C4-2B (cell line): ENCODE measurements around the gene MEGF11.

ENCODE experiments used
- H3K27ac ChIP-seq: fragments of 450-650 bp; 2 replicates; pipeline ENCODE4 v1.5.1; 2017
- CTCF ChIP-seq: fragments of 450-650 bp; conservative IDR thresholded peaks from 2 replicates; pipeline ENCODE4 v1.5.1; 2017; ENCODE audit warnings: mild to moderate bottlenecking
- ZFX ChIP-seq: fragments of 450-650 bp; IDR thresholded peaks from 2 replicates; pipeline ENCODE4 v1.6.1; 2017

MEGF11 gene

GRCh38 chr15:65893060-65893459 lies 360.5 kb downstream of the MEGF11 start:
- no peak overlapping the region for H3K27ac ChIP-seq
- TF ChIP-seq CTCF, result no peak
- TF ChIP-seq ZFX, result no peak

- H3K27ac ChIP-seq, result no peak overlapping the region
- no peak for TF ChIP-seq ZFX
- no peak for TF ChIP-seq CTCF
Measured at GRCh38 chr15:65888981-65889380, 364.6 kb downstream of the MEGF11 start.

GRCh38 chr15:65887565-65887964 lies 366.0 kb downstream of the MEGF11 start:
- TF ChIP-seq CTCF (no peak), ZFX (no peak)
- no peak overlapping the region for H3K27ac ChIP-seq

- H3K27ac ChIP-seq, result no peak overlapping the region
- TF ChIP-seq CTCF (no peak), ZFX (no peak)
Measured at GRCh38 chr15:65885668-65886218, 367.8 kb downstream of the MEGF11 start.

- TF ChIP-seq CTCF (no peak), ZFX (no peak)
- H3K27ac ChIP-seq, result no peak overlapping the region
Measured at GRCh38 chr15:65884511-65884910, 369.0 kb downstream of the MEGF11 start.

GRCh38 chr15:65883571-65883970 lies 370.0 kb downstream of the MEGF11 start:
- TF ChIP-seq CTCF, result no peak
- TF ChIP-seq ZFX, result no peak
- H3K27ac ChIP-seq, result no peak overlapping the region

GRCh38 chr15:65881766-65882434 lies 371.6 kb downstream of the MEGF11 start:
- H3K27ac ChIP-seq, result no peak overlapping the region
- TF ChIP-seq ZFX, result no peak
- TF ChIP-seq CTCF, result no peak
